ENCODE results near the gene ZNF205.

The ZNF205 gene

GRCh38 chr16:3157229-3158025, 45.0 kb downstream of the ZNF205 start (continued):
- TF ChIP-seq, protein P1, sequence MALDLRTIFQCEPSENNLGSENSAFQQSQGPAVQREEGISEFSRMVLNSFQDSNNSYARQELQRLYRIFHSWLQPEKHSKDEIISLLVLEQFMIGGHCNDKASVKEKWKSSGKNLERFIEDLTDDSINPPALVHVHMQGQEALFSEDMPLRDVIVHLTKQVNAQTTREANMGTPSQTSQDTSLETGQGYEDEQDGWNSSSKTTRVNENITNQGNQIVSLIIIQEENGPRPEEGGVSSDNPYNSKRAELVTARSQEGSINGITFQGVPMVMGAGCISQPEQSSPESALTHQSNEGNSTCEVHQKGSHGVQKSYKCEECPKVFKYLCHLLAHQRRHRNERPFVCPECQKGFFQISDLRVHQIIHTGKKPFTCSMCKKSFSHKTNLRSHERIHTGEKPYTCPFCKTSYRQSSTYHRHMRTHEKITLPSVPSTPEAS (tag by site-specific recombination; IDR thresholded peaks at IDR 0.05) = peak; percentile 46; the same call in 1 of the 2 replicates
- TF ChIP-seq IKZF3 (tag by site-specific recombination; IDR thresholded peaks at IDR 0.05) = peak; percentile 99
- TF ChIP-seq ZNF10 (tag by site-specific recombination; IDR thresholded peaks at IDR 0.05) = 0 out of 2 replicates have a peak, but pooled peaks have one; percentile 19
- TF ChIP-seq GLIS2 (tag by site-specific recombination; IDR thresholded peaks at IDR 0.05) = peak; percentile 61; the same call in 1 of the 2 replicates
- TF ChIP-seq ZNF140 (tag by site-specific recombination; IDR thresholded peaks at IDR 0.05) = no peak
- TF ChIP-seq PRDM6 (tag by site-specific recombination; IDR thresholded peaks at IDR 0.05) = 0 out of 2 replicates have a peak, but pooled peaks have one; percentile 21
- peak; percentile 99 for TF ChIP-seq ZNF777 (tag by site-specific recombination; IDR thresholded peaks at IDR 0.05; ENCODE audit: borderline replicate concordance)
- TF ChIP-seq ZNF747 (tag by site-specific recombination; IDR thresholded peaks at IDR 0.05) = no peak
- TF ChIP-seq ZBTB11 (tag by site-specific recombination; conservative IDR thresholded peaks at IDR 0.05; ENCODE audit: low read depth) = peak; percentile 94
- peak; percentile 15; the same call in 1 of the 2 replicates for TF ChIP-seq ZBTB21 (tag by site-specific recombination; IDR thresholded peaks at IDR 0.05)
- peak; percentile 94; the same call in 1 of the 2 replicates for TF ChIP-seq MZF1 (tag by site-specific recombination; IDR thresholded peaks at IDR 0.05; ENCODE audit: borderline replicate concordance)
- TF ChIP-seq ZBTB26 (tag by site-specific recombination; optimal IDR thresholded peaks at IDR 0.05) = peak; percentile 52
- no peak for TF ChIP-seq BCL6B (tag by site-specific recombination; IDR thresholded peaks at IDR 0.05)
- TF ChIP-seq ZNF398 (tag by site-specific recombination; IDR thresholded peaks at IDR 0.05) = 0 out of 2 replicates have a peak, but pooled peaks have one; percentile 17
- TF ChIP-seq ZNF302 (tag by site-specific recombination; IDR thresholded peaks at IDR 0.05; ENCODE audit: low read depth) = no peak
- peak; percentile 69 for TF ChIP-seq SP2 (tag by site-specific recombination; IDR thresholded peaks at IDR 0.05)
- no peak for TF ChIP-seq TCF7L2 (IDR thresholded peaks at IDR 0.05; ENCODE audit: borderline replicate concordance, low read depth, low read length)
- peak; percentile 61; the same call in 1 of the 2 replicates for TF ChIP-seq ZNF366 (tag by site-specific recombination; conservative IDR thresholded peaks at IDR 0.05)
